ENCODE data around the gene OR10A5. TPM values are rescaled to one million over a fixed set of nuclear protein-coding genes. Genes with fewer than 3 reads are reported as not detected.

The OR10A5 gene
- total and polyA plus RNA-seq, 10 of the 15 experiments (the other 5 are each of a cell fraction or from before 2014, with no cell fraction given) = not detected

GRCh38 chr11:6875761-6876160 lies 30.3 kb downstream of the OR10A5 start:
- 24% methylated on average over 2 of the region's 2 CpGs for WGBS (ENCODE audit: insufficient coverage, insufficient replicate concordance, low lambda C conversion rate, missing lambda C conversion rate)
- Histone ChIP-seq H3K4me3 (no peak overlapping the region), H3K27me3 (replicated peaks in 1 of 2; ENCODE audit: control insufficient read depth in 2 of 2, insufficient read depth in 2 of 2, low read length in 1 of 2) (no peaks in the 10 kb centered on the region), H2AFZ (ENCODE audit: control insufficient read depth, low read depth, low read length) (no peak overlapping the region), H3K4me1 (ENCODE audit: control insufficient read depth, insufficient read depth, low read length) (no peaks in the 10 kb centered on the region), H3K27ac (ENCODE audit: control insufficient read depth, insufficient read depth) (no peak overlapping the region), H3K4me2 (ENCODE audit: control insufficient read depth, insufficient read depth) (no peak overlapping the region), H4K20me1 (ENCODE audit: control insufficient read depth, insufficient read depth) (no peaks in the 10 kb centered on the region), H3K36me3 (ENCODE audit: control insufficient read depth in 2 of 2, insufficient read depth in 2 of 2, low read length in 1 of 2) (no peaks in the 10 kb centered on the region), H3K79me2 (ENCODE audit: control insufficient read depth, insufficient read depth, low read length) (no peaks in the 10 kb centered on the region), H3K9me3 (replicated peaks; ENCODE audit: control insufficient read depth, insufficient read depth, low read length) (no peaks in the 10 kb centered on the region), H3K9ac (ENCODE audit: control insufficient read depth, insufficient read depth, low read length) (no peak overlapping the region)
- RAD21 ChIA-PET (ENCODE audit: unreplicated experiment) = no interaction called here
- ATAC-seq = no peak
- in situ Hi-C loops (cut with MboI) (no loop called here), intact Hi-C loops (cut with micrococcal nuclease; ENCODE audit: unreplicated experiment) (no loop called here)
- FAIRE-seq = no peak
- TF ChIP-seq BACH1 (IDR thresholded peaks at IDR 0.05; ENCODE audit: borderline replicate concordance) (no peak), TAF1 (IDR thresholded peaks at IDR 0.05; ENCODE audit: borderline replicate concordance, low read depth, low read length) (no peak), ZNF622 (IDR thresholded peaks at IDR 0.05) (no peak), SRF (IDR thresholded peaks at IDR 0.05; ENCODE audit: low read depth in 2 of 2, low read length in 2 of 2) (no peak), ZNF24 (IDR thresholded peaks at IDR 0.05) (no peak), BHLHE40 (IDR thresholded peaks at IDR 0.05; ENCODE audit: borderline replicate concordance in 1 of 2, low read depth in 2 of 2, low read length in 1 of 2) (no peak), IKZF1 (conservative IDR thresholded peaks at IDR 0.05) (no peak), SMC3 (IDR thresholded peaks at IDR 0.05; ENCODE audit: borderline replicate concordance, low read length) (no peak), GATAD2B (conservative IDR thresholded peaks at IDR 0.05; ENCODE audit: low read depth) (no peak), RB1 (IDR thresholded peaks at IDR 0.05; ENCODE audit: borderline replicate concordance) (no peak), RELB (IDR thresholded peaks at IDR 0.05; ENCODE audit: low read depth) (no peak), EED (IDR thresholded peaks at IDR 0.05; ENCODE audit: low read depth) (no peak), BCL3 (IDR thresholded peaks at IDR 0.05; ENCODE audit: borderline replicate concordance, insufficient read depth, low read depth, low read length, poor library complexity, severe bottlenecking) (no peak), RAD21 (IDR thresholded peaks at IDR 0.05; ENCODE audit: insufficient read depth, low read depth, low read length) (no peak), MEF2B (IDR thresholded peaks at IDR 0.05; ENCODE audit: partially characterized antibody, poor library complexity, severe bottlenecking) (no peak)
- no peak for DNase-seq (ENCODE audit: low read depth, low spot score)
- SMC1A ChIA-PET (ENCODE audit: uncharacterized antibody, unreplicated experiment) = interaction anchor here (0.8 kb wide), 1 partner anchor 13 kb away, joined by 3 read pairs; the partner anchor contains the start of gene OR10A2
- BruUV-seq (replicated peaks) = no TSS peak
- POLR2A ChIA-PET = no interaction called here
- CTCF ChIA-PET = no interaction called here
